Natural killer cell (primary cell): ENCODE results near the gene LHPP. TPM values are rescaled to one million over a fixed set of nuclear protein-coding genes. Genes with fewer than 3 reads are reported as not detected.

Experiments
- ATAC-seq, 3 donors: fragments of 150-1000 bp in 2 of 3; fragments of 200-7000 bp in 1 of 3; cut with Tn5 transposase; 1 replicate in 1 of 3; 2 replicates in 2 of 3; pipeline ENCODE4 v1.10.0; 2021; ENCODE audit warnings: mild to moderate bottlenecking in 2 of 3, moderate library complexity in 2 of 3
- DNase-seq, 2 donors: peaks; one replicate each; pipeline versions ENCODE4 v3.0.0 to v3.0.0-alpha.2; 2013 to 2021; ENCODE audit warnings: mixed read lengths in 1 of 2
- H3K27ac ChIP-seq: one replicate; pipeline ENCODE4 v1.5.1; 2013; ENCODE audit warnings: mild to moderate bottlenecking, low read length
- H3K27me3 ChIP-seq: one replicate; pipeline ENCODE4 v1.6.1; 2013; ENCODE audit warnings: low read length; ENCODE audit not compliant: control insufficient read depth, insufficient read depth
- H3K36me3 ChIP-seq: one replicate; pipeline ENCODE4 v1.6.1; 2013; ENCODE audit warnings: low read length; ENCODE audit not compliant: control insufficient read depth, insufficient read depth
- H3K4me1 ChIP-seq: one replicate; pipeline ENCODE4 v1.6.1; 2013; ENCODE audit warnings: low read length; ENCODE audit not compliant: control insufficient read depth, insufficient read depth
- H3K4me3 ChIP-seq: one replicate; pipeline ENCODE4 v1.5.1; 2013; ENCODE audit warnings: low read length
- H3K9me3 ChIP-seq: one replicate; pipeline ENCODE4 v1.6.1; 2013; ENCODE audit warnings: low read length; ENCODE audit not compliant: control insufficient read depth, insufficient read depth
- H3K27ac Mint-ChIP-seq, 2 donors: one replicate each; pipeline ENCODE4 v1.8.0; 2022; ENCODE audit warnings: mild to moderate bottlenecking in 2 of 2, mixed read lengths in 2 of 2, moderate library complexity in 1 of 2
- H3K27me3 Mint-ChIP-seq, 2 donors: one replicate each; pipeline ENCODE4 v1.8.0; 2022; ENCODE audit warnings: low read depth in 2 of 2, mixed read lengths in 2 of 2
- H3K36me3 Mint-ChIP-seq: one replicate; pipeline ENCODE4 v1.8.0; 2022; ENCODE audit warnings: mixed read lengths
- H3K4me1 Mint-ChIP-seq, 2 donors: one replicate each; pipeline ENCODE4 v1.8.0; 2022; ENCODE audit warnings: mixed read lengths in 2 of 2
- H3K4me3 Mint-ChIP-seq: one replicate; pipeline ENCODE4 v1.8.0; 2022; ENCODE audit warnings: mild to moderate bottlenecking, moderate library complexity, mixed read lengths
- H3K9me3 Mint-ChIP-seq, 2 donors: one replicate each; pipeline ENCODE4 v1.8.0; 2022; ENCODE audit warnings: mixed read lengths in 2 of 2
- WGBS: methylation state at CpG from one replicate; pipeline ENCODE4 v1.1.7; 2013; ENCODE audit warnings: missing lambda C conversion rate; ENCODE audit not compliant: insufficient coverage; 5-methylcytosine and 5-hydroxymethylcytosine counted together
- intact Hi-C: fragments of 100-400 bp; cut with micrococcal nuclease; formaldehyde crosslinking; loops from one replicate; pipeline ENCODE4 v1.14.2; 2022
- total RNA-seq, 4 donors: library from RNA; stranded (reverse); fragments of 120-200 nt in 1 of 4; gene quantifications; one replicate each; pipeline versions ENCODE4 v1.2.3 to v1.2.4, GENCODE V29; 2013 to 2022
- TF ChIP-seq, protein P1 (sequence below): fragments of 200-600 bp; IDR thresholded peaks from one replicate; pipeline ENCODE4 v1.8.0; 2022; ENCODE audit warnings: antibody characterized with exemption

LHPP gene
- total RNA-seq, 3 donors from 2014 or later (not counting 1 experiment from before 2014, with no cell fraction given), result 12.3 to 19.3 (median 14.8) TPM

DNA sequence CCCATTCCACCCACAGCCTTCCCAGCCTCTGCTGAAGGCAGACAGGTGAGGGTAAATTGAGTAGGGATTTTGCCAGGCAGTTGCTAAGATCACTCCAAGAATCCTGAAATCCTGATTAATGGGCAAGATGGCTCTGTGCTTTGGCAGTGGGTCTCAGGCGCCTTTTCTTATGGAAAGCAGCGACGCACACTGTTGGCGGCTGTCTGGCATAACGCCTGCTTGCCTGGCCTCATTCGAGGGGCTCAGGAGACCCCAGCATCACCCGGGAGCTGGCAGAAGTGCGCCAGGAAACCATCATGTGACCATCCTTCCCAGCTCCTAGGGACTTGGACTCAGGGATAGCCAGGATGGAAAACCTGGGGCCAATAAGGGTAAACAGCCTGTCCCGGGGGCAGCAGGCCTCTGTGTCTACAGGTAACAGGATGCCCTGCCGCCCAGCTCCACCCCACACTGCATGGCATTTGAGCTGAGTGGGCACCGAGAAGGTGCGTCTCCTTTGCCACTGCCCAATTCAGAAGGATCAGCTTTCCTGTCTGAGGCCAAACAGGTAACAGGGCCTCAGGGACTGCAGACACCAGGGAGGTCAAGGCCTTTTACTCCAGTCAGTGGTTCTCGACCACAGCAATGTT is 184.0 kb downstream of the LHPP start:
- no peaks in the 10 kb centered on the region for H3K27me3 Mint-ChIP-seq
- H3K4me1 Mint-ChIP-seq, result peaks cover 77 to 94% of the 10 kb centered on the region in 2 donors
- no peak for ATAC-seq
- H3K27me3 ChIP-seq, result no peaks in the 10 kb centered on the region
- H3K9me3 Mint-ChIP-seq, result no peaks in the 10 kb centered on the region
- no peak overlapping the region for H3K4me3 Mint-ChIP-seq
- TF ChIP-seq, protein P1, sequence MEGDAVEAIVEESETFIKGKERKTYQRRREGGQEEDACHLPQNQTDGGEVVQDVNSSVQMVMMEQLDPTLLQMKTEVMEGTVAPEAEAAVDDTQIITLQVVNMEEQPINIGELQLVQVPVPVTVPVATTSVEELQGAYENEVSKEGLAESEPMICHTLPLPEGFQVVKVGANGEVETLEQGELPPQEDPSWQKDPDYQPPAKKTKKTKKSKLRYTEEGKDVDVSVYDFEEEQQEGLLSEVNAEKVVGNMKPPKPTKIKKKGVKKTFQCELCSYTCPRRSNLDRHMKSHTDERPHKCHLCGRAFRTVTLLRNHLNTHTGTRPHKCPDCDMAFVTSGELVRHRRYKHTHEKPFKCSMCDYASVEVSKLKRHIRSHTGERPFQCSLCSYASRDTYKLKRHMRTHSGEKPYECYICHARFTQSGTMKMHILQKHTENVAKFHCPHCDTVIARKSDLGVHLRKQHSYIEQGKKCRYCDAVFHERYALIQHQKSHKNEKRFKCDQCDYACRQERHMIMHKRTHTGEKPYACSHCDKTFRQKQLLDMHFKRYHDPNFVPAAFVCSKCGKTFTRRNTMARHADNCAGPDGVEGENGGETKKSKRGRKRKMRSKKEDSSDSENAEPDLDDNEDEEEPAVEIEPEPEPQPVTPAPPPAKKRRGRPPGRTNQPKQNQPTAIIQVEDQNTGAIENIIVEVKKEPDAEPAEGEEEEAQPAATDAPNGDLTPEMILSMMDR, result no peak
- H3K27ac Mint-ChIP-seq, result peak overlapping the region; percentile 97 to 99
- H3K4me1 ChIP-seq, result peaks cover 99% of the 10 kb centered on the region
- no peak overlapping the region for H3K27ac ChIP-seq
- H3K36me3 ChIP-seq, result no peaks in the 10 kb centered on the region
- intact Hi-C loops, result no loop called here
- DNase-seq, result no peak
- no peaks in the 10 kb centered on the region for H3K36me3 Mint-ChIP-seq
- WGBS, result 97% methylated on average over 13 of the region's 13 CpGs
- no peak overlapping the region for H3K4me3 ChIP-seq
- no peaks in the 10 kb centered on the region for H3K9me3 ChIP-seq

DNA sequence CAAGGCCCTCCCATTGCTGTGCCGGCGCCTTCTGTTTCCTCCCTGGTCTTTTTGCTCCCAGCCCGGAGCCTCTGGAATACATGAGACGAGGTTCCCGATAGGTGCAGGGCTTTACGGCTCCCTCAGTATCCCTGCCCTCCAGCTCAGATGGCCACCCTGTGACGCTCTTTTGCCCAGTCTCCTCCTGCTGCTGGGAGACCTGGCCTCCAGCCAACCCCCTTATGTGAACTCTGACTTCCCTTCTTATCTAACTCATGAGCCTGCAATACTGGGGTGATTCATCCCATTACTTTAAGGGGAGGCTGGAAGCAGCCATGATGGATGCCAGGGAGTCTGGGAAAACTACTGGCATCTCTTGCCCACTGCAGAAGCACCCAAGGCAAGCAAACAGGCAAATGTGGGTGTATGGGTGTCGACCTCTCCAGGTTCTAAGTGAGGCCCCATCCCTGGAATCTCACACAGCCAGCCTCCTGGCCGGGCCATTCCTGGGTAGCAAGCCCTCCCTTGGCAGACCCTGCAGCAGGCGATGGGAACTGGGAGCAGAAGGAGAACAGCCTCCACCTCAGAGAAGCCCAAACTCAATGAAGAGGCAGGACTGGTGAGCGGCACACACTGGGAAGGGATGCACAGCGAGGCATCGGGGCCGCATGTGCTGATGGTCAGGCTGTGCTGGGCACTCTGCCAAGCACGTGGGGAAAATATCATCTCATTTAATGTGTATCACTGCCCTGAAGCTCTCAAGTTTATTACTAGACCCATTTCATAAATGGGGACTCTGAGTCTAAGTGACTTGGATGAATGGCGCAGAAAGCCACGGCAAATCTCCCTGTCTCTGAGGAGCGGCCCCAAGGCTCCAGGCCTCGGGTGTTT is 185.1 kb downstream of the LHPP start:
- Mint-ChIP-seq H3K4me3 (peak overlapping the region; percentile 77), H3K27ac (peak overlapping the region; percentile 97 to 99)
- no peak overlapping the region for H3K4me3 ChIP-seq

DNA sequence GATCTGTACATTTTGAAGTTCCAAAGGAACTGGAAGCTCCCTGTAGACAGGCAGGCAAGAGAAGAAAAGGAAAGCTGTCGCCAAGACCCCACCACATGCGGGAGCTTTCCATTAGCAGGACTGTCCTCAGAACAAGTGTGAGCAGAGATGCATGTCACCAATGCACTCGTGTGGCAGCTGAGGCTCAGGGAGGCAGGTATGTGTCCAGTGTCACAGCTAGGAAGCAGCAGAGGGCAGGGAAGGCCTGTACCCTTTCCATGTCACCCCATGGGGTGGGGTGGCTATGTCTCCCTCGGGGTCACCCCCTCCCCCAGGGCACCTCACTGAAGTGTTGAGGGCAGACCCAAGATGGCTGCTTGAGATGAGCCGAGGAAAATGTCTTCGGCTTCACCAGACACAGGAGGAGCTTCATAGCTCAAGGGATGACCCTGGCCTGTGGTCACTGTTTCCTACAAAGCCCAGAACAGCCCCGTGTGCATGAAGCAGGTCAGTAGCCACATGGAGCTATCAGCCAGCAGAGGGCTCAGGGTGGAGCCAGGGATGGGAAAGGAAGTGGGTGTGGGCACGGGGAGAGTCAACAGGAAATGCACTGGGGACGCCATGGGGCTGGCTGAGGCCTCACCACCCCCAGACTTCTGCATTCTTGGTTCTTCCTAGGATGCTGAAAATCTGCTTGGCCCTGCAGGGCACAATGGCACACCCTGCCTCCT is 186.0 kb downstream of the LHPP start:
- intact Hi-C loops, result no loop called here
- Histone ChIP-seq H3K4me3 (no peak overlapping the region), H3K36me3 (no peaks in the 10 kb centered on the region), H3K4me1 (peaks cover 99% of the 10 kb centered on the region), H3K27me3 (no peaks in the 10 kb centered on the region), H3K9me3 (no peaks in the 10 kb centered on the region), H3K27ac (peak overlapping the region; percentile 84)
- H3K4me1 Mint-ChIP-seq, result peaks cover 62 to 94% of the 10 kb centered on the region in 2 donors
- H3K27me3 Mint-ChIP-seq, result no peaks in the 10 kb centered on the region
- ATAC-seq (peak; percentile 24 to 74 (median 30)), DNase-seq (peak; percentile 56 to 88)
- H3K36me3 Mint-ChIP-seq, result no peaks in the 10 kb centered on the region
- H3K9me3 Mint-ChIP-seq, result no peaks in the 10 kb centered on the region
- peak overlapping the region; percentile 77 for H3K4me3 Mint-ChIP-seq
- 29% methylated on average over 9 of the region's 9 CpGs for WGBS
- TF ChIP-seq, protein P1, result peak; percentile 25
- H3K27ac Mint-ChIP-seq, result peak overlapping the region; percentile 97 to 99

More for the DNA sequence above, 185.1 kb downstream of the LHPP start:
- Histone ChIP-seq H3K4me1 (peaks cover 99% of the 10 kb centered on the region), H3K9me3 (no peaks in the 10 kb centered on the region), H3K27me3 (no peaks in the 10 kb centered on the region), H3K27ac (peak overlapping the region; percentile 84), H3K36me3 (no peaks in the 10 kb centered on the region)
- Mint-ChIP-seq H3K4me1 (peaks cover 70 to 94% of the 10 kb centered on the region in 2 donors), H3K9me3 (no peaks in the 10 kb centered on the region), H3K27me3 (no peaks in the 10 kb centered on the region), H3K36me3 (no peaks in the 10 kb centered on the region)
- WGBS, result 90% methylated on average over 19 of the region's 19 CpGs
- intact Hi-C loops, result no loop called here
- TF ChIP-seq, protein P1, result no peak
- DNase-seq (no peak), ATAC-seq (no peak)
